H1 (cell line): Measurements from ENCODE around the gene RBFOX1. TPM values are rescaled to one million over a fixed set of nuclear protein-coding genes. Genes with fewer than 3 reads are reported as not detected.

ENCODE experiments used
- CHD1 ChIP-seq: IDR thresholded peaks from 2 replicates; pipeline ENCODE4 v1.6.1; 2012; ENCODE audit warnings: low read depth, low read length, improper control_type of control experiment
- HDAC6 ChIP-seq: IDR thresholded peaks from one replicate; pipeline ENCODE4 v1.7.1; 2012; ENCODE audit warnings: low read depth, mild to moderate bottlenecking, inconsistent platforms, low read length, moderate library complexity
- NANOG ChIP-seq: IDR thresholded peaks from 2 replicates; pipeline ENCODE4 v1.6.1; 2011; ENCODE audit warnings: low read length, low read depth, mild to moderate bottlenecking, inconsistent platforms; ENCODE audit not compliant: insufficient read depth, poor library complexity, severe bottlenecking
- TAF1 ChIP-seq: IDR thresholded peaks from 2 replicates; pipeline ENCODE4 v1.6.1; 2011; ENCODE audit warnings: mild to moderate bottlenecking, low read depth, low read length
- polyA plus RNA-seq, 7 experiments: library from polyadenylated mRNA; depleted of rRNA in 3 of 7; stranded (reverse) in 5 of 7; unstranded in 2 of 7; fragments of >200 nt in 5 of 7; fragments of 200-250 nt in 2 of 7; gene quantifications; 1 replicate in 5 of 7; 2 replicates in 1 of 7; 4 replicates in 1 of 7; pipeline versions ENCODE4 v1.2.1 to v1.2.3, GENCODE V29; 2011 to 2013; ENCODE audit warnings: missing spikeins in 2 of 7, mixed read lengths in 2 of 7
- total RNA-seq: library from RNA; stranded (reverse); fragmentation: NEBNext Ultra II Directional; extraction: Animal tissue kit (Norgen Biotek cat#: 25700); gene quantifications from 2 replicates; pipeline ENCODE4 v1.2.1, GENCODE V29; 2021
- TF ChIP-seq, protein P1 (sequence below): fragments of 300-600 bp; sonication (generic); IDR thresholded peaks from 2 replicates; pipeline ENCODE4 v1.7.1; 2012; ENCODE audit warnings: low read length, moderate library complexity, mild to moderate bottlenecking, inconsistent platforms; ENCODE audit not compliant: insufficient replicate concordance
- TF ChIP-seq, protein P2 (sequence below): IDR thresholded peaks from 2 replicates; pipeline ENCODE4 v1.6.1; 2011; ENCODE audit warnings: low read depth, mild to moderate bottlenecking, low read length; ENCODE audit not compliant: insufficient read depth

The RBFOX1 gene
- total and polyA plus RNA-seq, 2 of the 8 experiments (the other 6 are each of a cell fraction or from before 2014, with no cell fraction given) = 1.7 to 2.8 TPM

GRCh38 chr16:7501868-7502267 lies 169.2 kb downstream of the RBFOX1 start (continued):
- TF ChIP-seq, protein P1, sequence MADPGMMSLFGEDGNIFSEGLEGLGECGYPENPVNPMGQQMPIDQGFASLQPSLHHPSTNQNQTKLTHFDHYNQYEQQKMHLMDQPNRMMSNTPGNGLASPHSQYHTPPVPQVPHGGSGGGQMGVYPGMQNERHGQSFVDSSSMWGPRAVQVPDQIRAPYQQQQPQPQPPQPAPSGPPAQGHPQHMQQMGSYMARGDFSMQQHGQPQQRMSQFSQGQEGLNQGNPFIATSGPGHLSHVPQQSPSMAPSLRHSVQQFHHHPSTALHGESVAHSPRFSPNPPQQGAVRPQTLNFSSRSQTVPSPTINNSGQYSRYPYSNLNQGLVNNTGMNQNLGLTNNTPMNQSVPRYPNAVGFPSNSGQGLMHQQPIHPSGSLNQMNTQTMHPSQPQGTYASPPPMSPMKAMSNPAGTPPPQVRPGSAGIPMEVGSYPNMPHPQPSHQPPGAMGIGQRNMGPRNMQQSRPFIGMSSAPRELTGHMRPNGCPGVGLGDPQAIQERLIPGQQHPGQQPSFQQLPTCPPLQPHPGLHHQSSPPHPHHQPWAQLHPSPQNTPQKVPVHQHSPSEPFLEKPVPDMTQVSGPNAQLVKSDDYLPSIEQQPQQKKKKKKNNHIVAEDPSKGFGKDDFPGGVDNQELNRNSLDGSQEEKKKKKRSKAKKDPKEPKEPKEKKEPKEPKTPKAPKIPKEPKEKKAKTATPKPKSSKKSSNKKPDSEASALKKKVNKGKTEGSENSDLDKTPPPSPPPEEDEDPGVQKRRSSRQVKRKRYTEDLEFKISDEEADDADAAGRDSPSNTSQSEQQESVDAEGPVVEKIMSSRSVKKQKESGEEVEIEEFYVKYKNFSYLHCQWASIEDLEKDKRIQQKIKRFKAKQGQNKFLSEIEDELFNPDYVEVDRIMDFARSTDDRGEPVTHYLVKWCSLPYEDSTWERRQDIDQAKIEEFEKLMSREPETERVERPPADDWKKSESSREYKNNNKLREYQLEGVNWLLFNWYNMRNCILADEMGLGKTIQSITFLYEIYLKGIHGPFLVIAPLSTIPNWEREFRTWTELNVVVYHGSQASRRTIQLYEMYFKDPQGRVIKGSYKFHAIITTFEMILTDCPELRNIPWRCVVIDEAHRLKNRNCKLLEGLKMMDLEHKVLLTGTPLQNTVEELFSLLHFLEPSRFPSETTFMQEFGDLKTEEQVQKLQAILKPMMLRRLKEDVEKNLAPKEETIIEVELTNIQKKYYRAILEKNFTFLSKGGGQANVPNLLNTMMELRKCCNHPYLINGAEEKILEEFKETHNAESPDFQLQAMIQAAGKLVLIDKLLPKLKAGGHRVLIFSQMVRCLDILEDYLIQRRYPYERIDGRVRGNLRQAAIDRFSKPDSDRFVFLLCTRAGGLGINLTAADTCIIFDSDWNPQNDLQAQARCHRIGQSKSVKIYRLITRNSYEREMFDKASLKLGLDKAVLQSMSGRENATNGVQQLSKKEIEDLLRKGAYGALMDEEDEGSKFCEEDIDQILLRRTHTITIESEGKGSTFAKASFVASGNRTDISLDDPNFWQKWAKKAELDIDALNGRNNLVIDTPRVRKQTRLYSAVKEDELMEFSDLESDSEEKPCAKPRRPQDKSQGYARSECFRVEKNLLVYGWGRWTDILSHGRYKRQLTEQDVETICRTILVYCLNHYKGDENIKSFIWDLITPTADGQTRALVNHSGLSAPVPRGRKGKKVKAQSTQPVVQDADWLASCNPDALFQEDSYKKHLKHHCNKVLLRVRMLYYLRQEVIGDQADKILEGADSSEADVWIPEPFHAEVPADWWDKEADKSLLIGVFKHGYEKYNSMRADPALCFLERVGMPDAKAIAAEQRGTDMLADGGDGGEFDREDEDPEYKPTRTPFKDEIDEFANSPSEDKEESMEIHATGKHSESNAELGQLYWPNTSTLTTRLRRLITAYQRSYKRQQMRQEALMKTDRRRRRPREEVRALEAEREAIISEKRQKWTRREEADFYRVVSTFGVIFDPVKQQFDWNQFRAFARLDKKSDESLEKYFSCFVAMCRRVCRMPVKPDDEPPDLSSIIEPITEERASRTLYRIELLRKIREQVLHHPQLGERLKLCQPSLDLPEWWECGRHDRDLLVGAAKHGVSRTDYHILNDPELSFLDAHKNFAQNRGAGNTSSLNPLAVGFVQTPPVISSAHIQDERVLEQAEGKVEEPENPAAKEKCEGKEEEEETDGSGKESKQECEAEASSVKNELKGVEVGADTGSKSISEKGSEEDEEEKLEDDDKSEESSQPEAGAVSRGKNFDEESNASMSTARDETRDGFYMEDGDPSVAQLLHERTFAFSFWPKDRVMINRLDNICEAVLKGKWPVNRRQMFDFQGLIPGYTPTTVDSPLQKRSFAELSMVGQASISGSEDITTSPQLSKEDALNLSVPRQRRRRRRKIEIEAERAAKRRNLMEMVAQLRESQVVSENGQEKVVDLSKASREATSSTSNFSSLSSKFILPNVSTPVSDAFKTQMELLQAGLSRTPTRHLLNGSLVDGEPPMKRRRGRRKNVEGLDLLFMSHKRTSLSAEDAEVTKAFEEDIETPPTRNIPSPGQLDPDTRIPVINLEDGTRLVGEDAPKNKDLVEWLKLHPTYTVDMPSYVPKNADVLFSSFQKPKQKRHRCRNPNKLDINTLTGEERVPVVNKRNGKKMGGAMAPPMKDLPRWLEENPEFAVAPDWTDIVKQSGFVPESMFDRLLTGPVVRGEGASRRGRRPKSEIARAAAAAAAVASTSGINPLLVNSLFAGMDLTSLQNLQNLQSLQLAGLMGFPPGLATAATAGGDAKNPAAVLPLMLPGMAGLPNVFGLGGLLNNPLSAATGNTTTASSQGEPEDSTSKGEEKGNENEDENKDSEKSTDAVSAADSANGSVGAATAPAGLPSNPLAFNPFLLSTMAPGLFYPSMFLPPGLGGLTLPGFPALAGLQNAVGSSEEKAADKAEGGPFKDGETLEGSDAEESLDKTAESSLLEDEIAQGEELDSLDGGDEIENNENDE = no peak
- TF ChIP-seq TAF1 = no peak
- TF ChIP-seq NANOG = no peak
- no peak for TF ChIP-seq HDAC6
- TF ChIP-seq, protein P2, sequence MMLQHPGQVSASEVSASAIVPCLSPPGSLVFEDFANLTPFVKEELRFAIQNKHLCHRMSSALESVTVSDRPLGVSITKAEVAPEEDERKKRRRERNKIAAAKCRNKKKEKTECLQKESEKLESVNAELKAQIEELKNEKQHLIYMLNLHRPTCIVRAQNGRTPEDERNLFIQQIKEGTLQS = no peak
- no peak for TF ChIP-seq CHD1
- TF ChIP-seq, all 59 proteins: peak for 0
